IPS-18a (cell line): Measurements from ENCODE around the gene GRID1.

Experiments used
- H3K27ac ChIP-seq: one replicate; pipeline ENCODE4 v1.5.1; 2013; ENCODE audit warnings: low read length
- H3K27me3 ChIP-seq: one replicate; pipeline ENCODE4 v1.6.1; 2013; ENCODE audit warnings: mild to moderate bottlenecking, low read length; ENCODE audit not compliant: control insufficient read depth, insufficient read depth
- H3K36me3 ChIP-seq: one replicate; pipeline ENCODE4 v1.6.1; 2013; ENCODE audit warnings: low read depth, low read length; ENCODE audit not compliant: control insufficient read depth
- H3K4me1 ChIP-seq: one replicate; pipeline ENCODE4 v1.6.1; 2013; ENCODE audit warnings: low read depth, low read length; ENCODE audit not compliant: control insufficient read depth
- H3K4me3 ChIP-seq: one replicate; pipeline ENCODE4 v1.5.1; 2013; ENCODE audit warnings: low read length
- H3K9ac ChIP-seq: one replicate; pipeline ENCODE4 v1.6.1; 2013; ENCODE audit warnings: mild to moderate bottlenecking, low read length, moderate library complexity
- H3K9me3 ChIP-seq: one replicate; pipeline ENCODE4 v1.6.1; 2013; ENCODE audit warnings: low read depth, low read length; ENCODE audit not compliant: control insufficient read depth

Gene GRID1

GRCh38 chr10:86340176-86340990, 26.2 kb downstream of the GRID1 start:
- Histone ChIP-seq H3K27ac (no peak overlapping the region), H3K4me1 (peaks cover 17% of the 10 kb centered on the region), H3K9me3 (no peaks in the 10 kb centered on the region), H3K36me3 (no peaks in the 10 kb centered on the region), H3K9ac (no peak overlapping the region), H3K27me3 (no peaks in the 10 kb centered on the region), H3K4me3 (no peak overlapping the region)

GRCh38 chr10:86339226-86339865, 27.2 kb downstream of the GRID1 start:
- Histone ChIP-seq H3K9me3 (no peaks in the 10 kb centered on the region), H3K27ac (no peak overlapping the region), H3K36me3 (no peaks in the 10 kb centered on the region), H3K4me1 (peaks cover 17% of the 10 kb centered on the region), H3K4me3 (no peak overlapping the region), H3K9ac (no peak overlapping the region), H3K27me3 (no peaks in the 10 kb centered on the region)

GRCh38 chr10:86337121-86337601, 29.4 kb downstream of the GRID1 start:
- Histone ChIP-seq H3K4me1 (peaks cover 17% of the 10 kb centered on the region), H3K9ac (no peak overlapping the region), H3K27me3 (no peaks in the 10 kb centered on the region), H3K9me3 (no peaks in the 10 kb centered on the region), H3K4me3 (no peak overlapping the region), H3K27ac (no peak overlapping the region), H3K36me3 (no peaks in the 10 kb centered on the region)

- peaks cover 13% of the 10 kb centered on the region for H3K4me1 ChIP-seq
- no peak overlapping the region for H3K9ac ChIP-seq
- H3K27ac ChIP-seq, result no peak overlapping the region
- no peak overlapping the region for H3K4me3 ChIP-seq
- H3K9me3 ChIP-seq, result no peaks in the 10 kb centered on the region
- H3K36me3 ChIP-seq, result no peaks in the 10 kb centered on the region
- H3K27me3 ChIP-seq, result no peaks in the 10 kb centered on the region
These were observed 30.3 kb downstream of the GRID1 start for GRCh38 chr10:86336341-86336740.

GRCh38 chr10:86335831-86336230, 30.8 kb downstream of the GRID1 start:
- H3K9ac ChIP-seq, result no peak overlapping the region
- H3K4me1 ChIP-seq, result peaks cover 8% of the 10 kb centered on the region
- H3K27me3 ChIP-seq, result no peaks in the 10 kb centered on the region
- no peak overlapping the region for H3K27ac ChIP-seq
- H3K36me3 ChIP-seq, result no peaks in the 10 kb centered on the region
- no peak overlapping the region for H3K4me3 ChIP-seq
- no peaks in the 10 kb centered on the region for H3K9me3 ChIP-seq

GRCh38 chr10:86335257-86335656, 31.3 kb downstream of the GRID1 start:
- Histone ChIP-seq H3K4me1 (peaks cover 2% of the 10 kb centered on the region), H3K9ac (no peak overlapping the region), H3K4me3 (no peak overlapping the region), H3K27ac (no peak overlapping the region), H3K9me3 (no peaks in the 10 kb centered on the region), H3K36me3 (no peaks in the 10 kb centered on the region), H3K27me3 (no peaks in the 10 kb centered on the region)

- Histone ChIP-seq H3K9ac (no peak overlapping the region), H3K27ac (no peak overlapping the region), H3K4me1 (no peaks in the 10 kb centered on the region), H3K27me3 (no peaks in the 10 kb centered on the region), H3K36me3 (no peaks in the 10 kb centered on the region), H3K9me3 (no peaks in the 10 kb centered on the region), H3K4me3 (no peak overlapping the region)
These were observed 32.0 kb downstream of the GRID1 start for GRCh38 chr10:86334488-86335085.

- H3K9ac ChIP-seq, result no peak overlapping the region
- no peak overlapping the region for H3K27ac ChIP-seq
- no peaks in the 10 kb centered on the region for H3K4me1 ChIP-seq
- H3K27me3 ChIP-seq, result no peaks in the 10 kb centered on the region
- no peaks in the 10 kb centered on the region for H3K36me3 ChIP-seq
- no peak overlapping the region for H3K4me3 ChIP-seq
- H3K9me3 ChIP-seq, result no peaks in the 10 kb centered on the region
These were observed 32.6 kb downstream of the GRID1 start for GRCh38 chr10:86333826-86334487.

GRCh38 chr10:86331861-86332260, 34.7 kb downstream of the GRID1 start:
- H3K27me3 ChIP-seq, result no peaks in the 10 kb centered on the region
- no peak overlapping the region for H3K4me3 ChIP-seq
- no peak overlapping the region for H3K9ac ChIP-seq
- no peaks in the 10 kb centered on the region for H3K9me3 ChIP-seq
- H3K36me3 ChIP-seq, result no peaks in the 10 kb centered on the region
- no peak overlapping the region for H3K27ac ChIP-seq
- no peaks in the 10 kb centered on the region for H3K4me1 ChIP-seq

GRCh38 chr10:86330778-86331763, 35.5 kb downstream of the GRID1 start:
- no peak overlapping the region for H3K9ac ChIP-seq
- H3K36me3 ChIP-seq, result no peaks in the 10 kb centered on the region

More at GRCh38 chr10:86330778-86331763, 35.5 kb downstream of the GRID1 start:
- Histone ChIP-seq H3K27ac (no peak overlapping the region), H3K27me3 (no peaks in the 10 kb centered on the region), H3K4me3 (no peak overlapping the region), H3K4me1 (no peaks in the 10 kb centered on the region), H3K9me3 (no peaks in the 10 kb centered on the region)
